Right atrium auricular region (tissue), 2 donors: Measurements from ENCODE around the gene CALB2. TPM values are rescaled to one million over a fixed set of nuclear protein-coding genes. Genes with fewer than 3 reads are reported as not detected.

Experiments used
- DNase-seq: peaks from one replicate; pipeline ENCODE4 v3.0.0-alpha.2; 2019; ENCODE audit warnings: low spot score
- H3K27ac ChIP-seq, 2 donors: fragments of 200-600 bp; sonication (generic); 1 replicate in 1 of 2; 2 replicates in 1 of 2; pipeline ENCODE4 v1.5.1; 2016 to 2019
- H3K27me3 ChIP-seq, 2 donors: fragments of 200-600 bp; sonication (generic); one replicate each; pipeline versions ENCODE4 v1.5.1 to v1.6.0; 2017 to 2019
- H3K36me3 ChIP-seq: fragments of 200-600 bp; sonication (generic); one replicate; pipeline ENCODE4 v1.5.1; 2016
- H3K4me1 ChIP-seq, 2 donors: fragments of 200-600 bp; sonication (generic); one replicate each; pipeline versions ENCODE4 v1.5.1 to v1.6.0; 2017 to 2019
- H3K4me3 ChIP-seq, 2 donors: fragments of 200-600 bp; sonication (generic); 1 replicate in 1 of 2; 2 replicates in 1 of 2; pipeline ENCODE4 v1.5.1; 2017 to 2019; ENCODE audit warnings: mild to moderate bottlenecking in 1 of 2, moderate library complexity in 1 of 2
- H3K9me3 ChIP-seq, 2 donors: fragments of 200-600 bp; sonication (generic); one replicate each; pipeline ENCODE4 v1.5.1; 2019
- CTCF ChIP-seq, 2 donors: fragments of 200-600 bp; sonication (generic); IDR thresholded peaks; one replicate each; pipeline ENCODE4 v1.5.1; 2019; ENCODE audit warnings: antibody characterized with exemption in 2 of 2
- total RNA-seq, 2 donors: library from RNA; depleted of rRNA; stranded (reverse); fragments of >200 nt; gene quantifications; one replicate each; pipeline ENCODE4 v1.1.0, GENCODE V29; 2016

The CALB2 gene
- total RNA-seq, 2 donors from 2014 or later, result 17.7 to 39.1 TPM

DNA sequence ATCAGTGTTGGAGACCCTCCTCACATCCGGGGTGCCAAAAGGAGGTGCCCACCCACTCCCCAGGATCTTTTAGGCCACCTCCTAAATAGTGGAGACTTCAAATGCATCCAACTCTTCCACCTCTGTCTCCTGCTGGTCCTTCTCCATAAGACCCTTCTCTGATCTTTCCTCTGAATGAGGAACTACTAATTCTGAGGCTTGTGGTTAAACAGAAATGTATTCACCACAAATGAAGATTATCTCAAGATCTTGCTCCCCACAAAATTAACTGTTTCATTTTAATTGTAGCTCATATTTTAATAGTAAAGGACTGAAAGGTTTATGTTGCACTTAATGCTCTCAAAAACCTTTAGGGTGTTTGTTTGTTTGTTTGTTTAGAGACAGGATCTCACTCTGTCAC, 49.2 kb downstream of the CALB2 start:
- Histone ChIP-seq H3K4me3 (no peak overlapping the region), H3K36me3 (no peaks in the 10 kb centered on the region), H3K9me3 (no peaks in the 10 kb centered on the region), H3K4me1 (no peaks in the 10 kb centered on the region), H3K27me3 (no peaks in the 10 kb centered on the region), H3K27ac (no peak overlapping the region)
- no peak for DNase-seq
- no peak for TF ChIP-seq CTCF (IDR thresholded peaks at IDR 0.05)

DNA sequence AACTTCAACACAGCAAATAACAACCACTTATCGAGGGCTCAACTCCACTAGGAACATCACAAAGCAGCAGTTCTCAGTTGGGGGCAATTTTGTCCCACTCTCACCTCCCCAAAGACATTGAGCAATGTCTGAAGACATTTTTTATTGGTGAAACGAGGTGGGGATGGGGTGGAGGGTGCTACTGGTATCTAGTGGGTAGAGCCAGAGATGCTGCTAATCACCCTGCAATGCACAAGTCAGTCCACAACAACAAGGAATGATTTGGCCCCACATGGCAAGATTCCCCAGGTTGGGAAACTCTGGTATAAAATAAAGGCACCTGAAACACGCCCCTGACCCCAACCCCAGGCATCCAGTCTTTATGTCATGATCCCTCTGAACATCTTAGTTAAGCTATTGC, 50.0 kb downstream of the CALB2 start:
- Histone ChIP-seq H3K4me3 (no peak overlapping the region), H3K36me3 (no peaks in the 10 kb centered on the region), H3K27ac (no peak overlapping the region), H3K4me1 (no peaks in the 10 kb centered on the region), H3K9me3 (no peaks in the 10 kb centered on the region), H3K27me3 (no peaks in the 10 kb centered on the region)
- no peak for DNase-seq
- no peak for TF ChIP-seq CTCF (IDR thresholded peaks at IDR 0.05)

DNA sequence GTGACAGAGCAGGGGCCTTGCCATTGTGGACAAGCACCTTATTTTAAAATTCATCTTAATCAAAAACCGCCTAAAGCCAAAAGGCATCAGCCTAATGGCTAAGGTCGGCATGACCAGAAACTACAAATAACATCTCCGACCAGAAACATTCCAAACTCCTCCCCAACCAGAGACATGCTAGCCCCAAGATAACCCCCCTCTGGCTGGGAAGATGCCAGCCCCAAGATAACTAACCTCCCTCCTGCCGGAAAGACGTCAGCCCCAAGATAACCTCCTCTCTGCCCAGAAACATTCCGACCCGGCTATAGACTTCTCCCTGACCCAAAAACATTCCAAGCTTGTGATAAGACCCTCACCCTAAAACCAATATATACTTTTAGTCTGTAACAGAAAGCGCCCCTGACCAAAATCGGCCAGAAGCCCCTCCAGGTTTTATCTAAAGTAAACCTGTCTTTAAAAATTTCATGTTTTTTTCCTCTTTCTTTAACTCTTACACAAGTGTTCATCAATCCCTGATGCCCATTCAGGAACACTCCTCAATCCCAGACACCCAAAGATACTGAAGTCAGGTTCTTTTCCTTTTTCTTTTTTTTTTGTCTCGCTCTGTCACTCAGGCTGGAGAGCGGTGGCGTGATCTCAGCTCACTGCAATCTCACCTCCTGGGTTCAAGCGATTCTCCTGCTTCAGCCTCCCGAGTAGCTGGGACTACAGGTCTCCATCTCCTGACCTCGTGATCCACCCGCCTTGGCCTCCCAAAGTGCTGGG, 50.7 kb downstream of the CALB2 start:
- Histone ChIP-seq H3K27ac (no peak overlapping the region), H3K27me3 (no peaks in the 10 kb centered on the region), H3K4me1 (no peaks in the 10 kb centered on the region), H3K36me3 (no peaks in the 10 kb centered on the region), H3K4me3 (no peak overlapping the region), H3K9me3 (no peaks in the 10 kb centered on the region)
- no peak for TF ChIP-seq CTCF (IDR thresholded peaks at IDR 0.05)
- DNase-seq, result no peak

DNA sequence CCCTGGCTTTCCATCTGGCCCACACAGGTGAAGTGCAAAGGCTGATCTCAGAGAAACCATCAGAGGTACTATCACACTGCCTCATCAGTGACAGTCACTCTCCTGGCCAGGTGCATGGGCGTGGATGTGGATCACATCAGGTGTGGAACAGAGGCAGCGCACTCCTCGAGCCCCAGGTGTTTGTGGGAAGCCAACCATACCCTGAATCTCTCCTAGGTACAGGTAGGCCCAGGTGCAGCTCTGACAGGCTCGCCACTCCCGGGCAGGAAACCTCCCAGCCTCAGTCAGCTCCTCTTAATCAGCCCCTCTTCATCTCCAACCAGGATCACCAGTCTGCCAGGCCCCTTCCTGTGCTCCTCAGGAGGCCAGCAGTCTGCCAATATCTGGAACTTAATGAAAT, 51.6 kb downstream of the CALB2 start:
- Histone ChIP-seq H3K27ac (no peak overlapping the region), H3K4me3 (no peak overlapping the region), H3K9me3 (no peaks in the 10 kb centered on the region), H3K27me3 (no peaks in the 10 kb centered on the region), H3K36me3 (no peaks in the 10 kb centered on the region), H3K4me1 (no peaks in the 10 kb centered on the region)
- no peak for DNase-seq
- TF ChIP-seq CTCF (IDR thresholded peaks at IDR 0.05), result no peak

DNA sequence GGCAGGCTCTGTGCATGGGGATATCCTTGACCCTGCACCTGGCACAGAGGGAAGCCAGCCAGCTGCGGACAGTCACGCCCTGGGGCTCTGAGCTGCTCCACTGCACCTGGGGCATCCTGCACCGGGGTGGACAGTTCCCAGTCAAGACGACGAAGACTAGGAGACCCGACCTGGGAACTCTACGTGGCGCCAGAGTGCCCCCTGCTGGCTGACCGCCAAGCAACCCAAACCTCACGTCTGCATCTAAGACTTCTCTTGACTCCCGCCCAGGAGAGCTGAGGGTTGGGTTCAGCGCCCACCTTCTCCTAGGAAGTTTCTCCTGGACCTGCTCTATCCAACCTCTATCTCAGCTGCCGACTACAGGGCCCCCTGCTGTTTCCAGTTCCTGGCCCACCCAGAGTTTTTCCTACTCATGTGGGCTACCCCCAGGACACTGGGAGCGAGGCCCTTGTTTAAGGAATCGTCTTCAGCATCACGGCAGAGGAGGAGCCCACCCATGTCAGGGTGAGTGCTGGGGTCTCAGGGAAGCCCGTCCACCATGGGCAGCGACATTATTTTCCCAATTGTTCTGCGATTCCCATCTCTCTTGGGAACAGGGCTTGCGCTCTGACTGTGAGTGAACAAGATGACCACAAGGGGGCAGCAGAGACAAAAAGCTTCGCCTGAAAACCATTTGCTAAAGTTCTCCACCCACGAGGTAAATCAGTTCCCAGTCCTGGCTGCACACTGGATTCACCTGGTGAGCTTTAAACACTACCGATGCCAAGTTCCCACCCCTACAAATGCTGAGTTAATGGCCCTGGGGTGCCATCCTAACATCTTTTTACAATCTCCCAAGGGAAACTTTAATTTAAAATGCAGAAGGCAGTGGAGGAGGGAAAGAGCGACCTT, 54.0 kb downstream of the CALB2 start:
- peak; percentile 74 for DNase-seq
- H3K27me3 ChIP-seq, result no peaks in the 10 kb centered on the region
- TF ChIP-seq CTCF (IDR thresholded peaks at IDR 0.05), result peak; percentile 75 to 97
- no peaks in the 10 kb centered on the region for H3K36me3 ChIP-seq
- no peaks in the 10 kb centered on the region for H3K9me3 ChIP-seq
- H3K27ac ChIP-seq, result no peak overlapping the region
- no peaks in the 10 kb centered on the region for H3K4me1 ChIP-seq
- H3K4me3 ChIP-seq, result no peak overlapping the region
